NCI-H1694 (cell line): ENCODE results near the gene TAF3.
"Not testable (repeated sequence)": the region's sequence is repeated elsewhere in the genome, so short reads cannot be mapped to it uniquely, and the experiment has no call there.

Experiments
- DNase-seq: peaks from one replicate; lab custom pipeline; 2025; lab: John Stamatoyannopoulos, UW

The TAF3 gene

GRCh38 chr10:7971949-7972348 lies 153.6 kb downstream of the TAF3 start:
- no peak for DNase-seq

- DNase-seq, result no peak
Measured at GRCh38 chr10:7972367-7972766, 154.1 kb downstream of the TAF3 start.

- no peak for DNase-seq
Measured at GRCh38 chr10:7980196-7980595, 161.9 kb downstream of the TAF3 start.

- DNase-seq, result no peak
Measured at GRCh38 chr10:7982727-7983126, 164.4 kb downstream of the TAF3 start.

- DNase-seq, result no peak
Measured at GRCh38 chr10:7984325-7984724, 166.0 kb downstream of the TAF3 start.

- DNase-seq, result no peak
Measured at GRCh38 chr10:7984896-7985295, 166.6 kb downstream of the TAF3 start.

- DNase-seq, result no peak
Measured at GRCh38 chr10:7986851-7987250, 168.5 kb downstream of the TAF3 start.

- no peak for DNase-seq
Measured at GRCh38 chr10:7988989-7989388, 170.7 kb downstream of the TAF3 start.

- no peak for DNase-seq
Measured at GRCh38 chr10:7998831-7999230, 180.5 kb downstream of the TAF3 start.

GRCh38 chr10:8004469-8005000 lies 186.2 kb downstream of the TAF3 start:
- no peak for DNase-seq

- DNase-seq, result no peak
Measured at GRCh38 chr10:8006274-8006999, 188.1 kb downstream of the TAF3 start.

- DNase-seq, result no peak
Measured at GRCh38 chr10:8009031-8009430, 190.7 kb downstream of the TAF3 start.

- DNase-seq, result no peak
Measured at GRCh38 chr10:8013006-8013405, 194.7 kb downstream of the TAF3 start.

- DNase-seq, result no peak
Measured at GRCh38 chr10:8013619-8014018, 195.3 kb downstream of the TAF3 start.

- no peak for DNase-seq
Measured at GRCh38 chr10:8014649-8015048, 196.3 kb downstream of the TAF3 start.

GRCh38 chr10:8017277-8017676 lies 199.0 kb downstream of the TAF3 start:
- DNase-seq, result no peak

GRCh38 chr10:8023321-8023720 lies 205.0 kb downstream of the TAF3 start:
- DNase-seq, result no peak

- DNase-seq, result no peak
Measured at GRCh38 chr10:8023851-8024250, 205.5 kb downstream of the TAF3 start.

- no peak for DNase-seq
Measured at GRCh38 chr10:8026349-8027259, 208.3 kb downstream of the TAF3 start.

GRCh38 chr10:8031211-8031610 lies 212.9 kb downstream of the TAF3 start:
- not testable (repeated sequence) for DNase-seq

- no peak for DNase-seq
Measured at GRCh38 chr10:8032558-8032957, 214.3 kb downstream of the TAF3 start.

GRCh38 chr10:8033812-8034465 lies 215.6 kb downstream of the TAF3 start:
- no peak for DNase-seq
